H7 (cell line): Measurements from ENCODE around the gene PRAMEF8. TPM values are rescaled to one million over a fixed set of nuclear protein-coding genes. Genes with fewer than 3 reads are reported as not detected.
"Not testable (repeated sequence)": the region's sequence is repeated elsewhere in the genome, so short reads cannot be mapped to it uniquely, and the experiment has no call there.

Experiments
- DNase-seq: peaks from one replicate; pipeline ENCODE4 v3.0.0; 2012
- H3K27me3 ChIP-seq: 2 replicates; pipeline ENCODE4 v1.6.0; 2011; ENCODE audit warnings: mild to moderate bottlenecking, low read length; ENCODE audit not compliant: control insufficient read depth, insufficient read depth
- H3K36me3 ChIP-seq: replicated peaks from 2 replicates; pipeline ENCODE4 v1.5.1; 2011; ENCODE audit warnings: low read length; ENCODE audit not compliant: control insufficient read depth, insufficient read depth
- H3K4me3 ChIP-seq: 2 replicates; pipeline ENCODE4 v1.5.1; 2011; ENCODE audit warnings: low read depth, mild to moderate bottlenecking, control low read depth, low read length, moderate library complexity; ENCODE audit not compliant: insufficient read depth
- total RNA-seq: library from RNA; depleted of rRNA; stranded (reverse); fragments of >200 nt; shearing (Covaris generic); gene quantifications from 2 replicates; pipeline ENCODE4 v1.2.3, GENCODE V29; 2014; rRNA removed

Gene PRAMEF8
- not detected in 2 replicates for total RNA-seq

GRCh38 chr1:13285037-13285436 lies at the start of gene PRAMEF8:
TSS of gene PRAMEF8 (minus strand) at chr1:13285137. CDS start at chr1:13284091, 1,046 bp downstream.
- H3K27me3 ChIP-seq, H3K36me3 ChIP-seq, DNase-seq, H3K4me3 ChIP-seq: not testable (repeated sequence)

- DNase-seq, H3K4me3 ChIP-seq, H3K36me3 ChIP-seq, H3K27me3 ChIP-seq: not testable (repeated sequence)
Observed at GRCh38 chr1:13315281-13315680, 30.3 kb upstream of the PRAMEF8 start, which contains the start of gene PRAMEF15. TSS of gene PRAMEF15 (plus strand) at chr1:13315581. CDS start at chr1:13318408, 2,827 bp downstream.

GRCh38 chr1:13303239-13303638 lies 18.3 kb upstream of the PRAMEF8 start, which contains the start of gene PRAMEF33:
TSS of gene PRAMEF33 (plus strand) at chr1:13303539. CDS start at chr1:13305955, 2,416 bp downstream.
- H3K27me3 ChIP-seq, H3K4me3 ChIP-seq, H3K36me3 ChIP-seq, DNase-seq: not testable (repeated sequence)

GRCh38 chr1:13302197-13302596 lies 17.3 kb upstream of the PRAMEF8 start:
- not testable (repeated sequence) for H3K27me3 ChIP-seq, H3K36me3 ChIP-seq, H3K4me3 ChIP-seq, DNase-seq

GRCh38 chr1:13298699-13299098 lies 13.8 kb upstream of the PRAMEF8 start:
- not testable (repeated sequence) for H3K27me3 ChIP-seq, DNase-seq, H3K4me3 ChIP-seq, H3K36me3 ChIP-seq

GRCh38 chr1:13297216-13297931 lies 12.4 kb upstream of the PRAMEF8 start:
- DNase-seq, H3K4me3 ChIP-seq, H3K36me3 ChIP-seq, H3K27me3 ChIP-seq: not testable (repeated sequence)

GRCh38 chr1:13289030-13289429 lies 4.1 kb upstream of the PRAMEF8 start:
- not testable (repeated sequence) for H3K27me3 ChIP-seq, H3K4me3 ChIP-seq, DNase-seq, H3K36me3 ChIP-seq

GRCh38 chr1:13279617-13280016 lies 5.3 kb downstream of the PRAMEF8 start:
- not testable (repeated sequence) for H3K4me3 ChIP-seq, H3K27me3 ChIP-seq, H3K36me3 ChIP-seq

GRCh38 chr1:13277016-13277415 lies 7.9 kb downstream of the PRAMEF8 start:
- H3K4me3 ChIP-seq, H3K36me3 ChIP-seq, H3K27me3 ChIP-seq, DNase-seq: not testable (repeated sequence)

More at GRCh38 chr1:13279617-13280016, 5.3 kb downstream of the PRAMEF8 start:
- DNase-seq, result not testable (repeated sequence)

- H3K36me3 ChIP-seq, H3K27me3 ChIP-seq, DNase-seq, H3K4me3 ChIP-seq: not testable (repeated sequence)
Observed at GRCh38 chr1:13265124-13265523, 19.8 kb downstream of the PRAMEF8 start.

- H3K36me3 ChIP-seq, DNase-seq, H3K27me3 ChIP-seq, H3K4me3 ChIP-seq: not testable (repeated sequence)
Observed at GRCh38 chr1:13253898-13254297, 31.0 kb downstream of the PRAMEF8 start, which contains the start of gene PRAMEF5. TSS of gene PRAMEF5 (plus strand) at chr1:13254198. CDS start at chr1:13259269, 5,071 bp downstream.

- H3K27me3 ChIP-seq, DNase-seq, H3K36me3 ChIP-seq, H3K4me3 ChIP-seq: not testable (repeated sequence)
Observed at GRCh38 chr1:13247122-13247521, 37.8 kb downstream of the PRAMEF8 start.

GRCh38 chr1:13246554-13246871 lies 38.4 kb downstream of the PRAMEF8 start:
- not testable (repeated sequence) for H3K36me3 ChIP-seq, H3K4me3 ChIP-seq, H3K27me3 ChIP-seq, DNase-seq

- not testable (repeated sequence) for H3K27me3 ChIP-seq, H3K4me3 ChIP-seq, DNase-seq, H3K36me3 ChIP-seq
Observed at GRCh38 chr1:13245841-13246553, 38.9 kb downstream of the PRAMEF8 start.
